Keratinocyte (primary cell): Measurements from ENCODE around the gene ELOA. TPM values are rescaled to one million over a fixed set of nuclear protein-coding genes. Genes with fewer than 3 reads are reported as not detected.

Source experiments
- DNase-seq: peaks from one replicate; pipeline ENCODE4 v3.0.0-alpha.2; 2011; ENCODE audit warnings: low read depth, missing footprints, low spot score
- FAIRE-seq: peaks from 2 replicates; lab custom pipeline; 2011; peaks lifted over from hg19 to GRCh38; lab: Jason Lieb, UNC
- H2AFZ ChIP-seq: 2 replicates; pipeline ENCODE4 v1.6.0; 2012; ENCODE audit warnings: low read length, control low read depth, inconsistent platforms; ENCODE audit not compliant: control insufficient read depth
- H3K27ac ChIP-seq: 2 replicates; pipeline ENCODE4 v1.5.1; 2011; ENCODE audit warnings: low read length; ENCODE audit not compliant: control insufficient read depth, insufficient read depth
- H3K27me3 ChIP-seq: 3 replicates; pipeline ENCODE4 v1.6.0; 2011; ENCODE audit warnings: low read length; ENCODE audit not compliant: control insufficient read depth, insufficient read depth; ENCODE audit errors: extremely low read depth
- H3K36me3 ChIP-seq, 2 experiments: 2 replicates in 1 of 2; 3 replicates in 1 of 2; pipeline ENCODE4 v1.5.1; 2011; ENCODE audit warnings: low read length in 2 of 2, mild to moderate bottlenecking in 1 of 2; ENCODE audit not compliant: control insufficient read depth in 2 of 2, insufficient read depth in 2 of 2; ENCODE audit errors: extremely low read depth in 1 of 2
- H3K4me1 ChIP-seq: 3 replicates; pipeline ENCODE4 v1.5.1; 2011; ENCODE audit warnings: low read length; ENCODE audit not compliant: control insufficient read depth, insufficient read depth; ENCODE audit errors: extremely low read depth
- H3K4me2 ChIP-seq: 3 replicates; pipeline ENCODE4 v1.6.0; 2011; ENCODE audit warnings: low read depth, low read length; ENCODE audit not compliant: control insufficient read depth, insufficient read depth; ENCODE audit errors: extremely low read depth
- H3K4me3 ChIP-seq, 3 experiments: fragments of 200-600 bp in 1 of 3; sonication (generic) in 1 of 3; 2 replicates in 2 of 3; 3 replicates in 1 of 3; pipeline ENCODE4 v1.5.1; 2011 to 2016; ENCODE audit warnings: low read length in 3 of 3, mild to moderate bottlenecking in 3 of 3, control low read depth in 2 of 3, inconsistent platforms in 1 of 3, low read depth in 1 of 3, mixed read lengths in 1 of 3, mixed run types in 1 of 3, moderate library complexity in 1 of 3; ENCODE audit not compliant: control insufficient read depth in 2 of 3, insufficient read depth in 2 of 3; ENCODE audit errors: extremely low read depth in 1 of 3
- H3K79me2 ChIP-seq: 2 replicates; pipeline ENCODE4 v1.6.0; 2012; ENCODE audit warnings: low read length; ENCODE audit not compliant: control insufficient read depth, insufficient read depth
- H3K9ac ChIP-seq: 3 replicates; pipeline ENCODE4 v1.6.0; 2011; ENCODE audit warnings: low read length; ENCODE audit not compliant: control insufficient read depth, insufficient read depth; ENCODE audit errors: extremely low read depth
- H3K9me1 ChIP-seq: 3 replicates; pipeline ENCODE4 v1.6.0; 2011; ENCODE audit warnings: low read length; ENCODE audit not compliant: control insufficient read depth, insufficient read depth; ENCODE audit errors: extremely low read depth
- H3K9me3 ChIP-seq: 2 replicates; pipeline ENCODE4 v1.5.1; 2012; ENCODE audit warnings: low read depth, low read length; ENCODE audit not compliant: control insufficient read depth
- H4K20me1 ChIP-seq: 3 replicates; pipeline ENCODE4 v1.6.0; 2011; ENCODE audit warnings: low read length; ENCODE audit not compliant: control insufficient read depth, insufficient read depth; ENCODE audit errors: extremely low read depth
- EZH2 ChIP-seq: IDR thresholded peaks from one replicate; pipeline ENCODE4 v1.6.1; 2012; ENCODE audit warnings: inconsistent platforms, mild to moderate bottlenecking, low read length, moderate library complexity
- dilution Hi-C: fragments of 300-500 bp; cut with MboI; formaldehyde crosslinking; loops from one replicate; pipeline ENCODE4 v1.7.0; 2020; ENCODE audit warnings: low sequenced_read_pairs; ENCODE audit not compliant: extremely low pct_ligation_motif_present
- polyA plus RNA-seq, 5 experiments: library from polyadenylated mRNA; depleted of rRNA in 3 of 5; stranded (reverse) in 3 of 5; stranded (forward) in 1 of 5; unstranded in 1 of 5; fragments of >200 nt; gene quantifications; 1 replicate in 1 of 5; 2 replicates in 3 of 5; 3 replicates in 1 of 5; pipeline versions ENCODE4 v1.2.1 to v1.2.3, GENCODE V29; 2011 to 2012; ENCODE audit warnings: missing spikeins in 2 of 5, low read depth in 1 of 5, low replicate concordance in 1 of 5
- TF ChIP-seq, protein P1 (sequence below), 3 experiments: IDR thresholded peaks in 1 of 3; conservative IDR thresholded peaks in 1 of 3; optimal IDR thresholded peaks in 1 of 3; 2 replicates in 2 of 3; 3 replicates in 1 of 3; pipeline versions ENCODE3 to v1.5.1; 2011; ENCODE audit warnings: low read length in 3 of 3, mild to moderate bottlenecking in 3 of 3, moderate library complexity in 2 of 3, control low read depth in 1 of 3, inconsistent platforms in 1 of 3; ENCODE audit not compliant: insufficient read depth in 2 of 3; ENCODE audit errors: extremely low read depth in 1 of 3

Gene ELOA
- polyA plus RNA-seq, 1 donor (not counting 4 experiments of a cell fraction or from before 2014, with no cell fraction given), result 31.8 TPM

GRCh38 chr1:23756676-23757075, 13.4 kb downstream of the ELOA start:
- H3K9ac ChIP-seq, result no peak overlapping the region
- H3K9me1 ChIP-seq, result no peaks in the 10 kb centered on the region
- peaks cover 48 to 51% of the 10 kb centered on the region in 2 experiments for H3K36me3 ChIP-seq
- no peaks in the 10 kb centered on the region for H3K9me3 ChIP-seq
- H3K79me2 ChIP-seq, result peaks cover 10% of the 10 kb centered on the region
- no peaks in the 10 kb centered on the region for H3K27me3 ChIP-seq
- DNase-seq (no peak), FAIRE-seq (no peak)
- dilution Hi-C loops, result no loop called here
- H3K4me3 ChIP-seq, result no peak overlapping the region
- no peaks in the 10 kb centered on the region for H3K4me1 ChIP-seq
- TF ChIP-seq, protein P1, sequence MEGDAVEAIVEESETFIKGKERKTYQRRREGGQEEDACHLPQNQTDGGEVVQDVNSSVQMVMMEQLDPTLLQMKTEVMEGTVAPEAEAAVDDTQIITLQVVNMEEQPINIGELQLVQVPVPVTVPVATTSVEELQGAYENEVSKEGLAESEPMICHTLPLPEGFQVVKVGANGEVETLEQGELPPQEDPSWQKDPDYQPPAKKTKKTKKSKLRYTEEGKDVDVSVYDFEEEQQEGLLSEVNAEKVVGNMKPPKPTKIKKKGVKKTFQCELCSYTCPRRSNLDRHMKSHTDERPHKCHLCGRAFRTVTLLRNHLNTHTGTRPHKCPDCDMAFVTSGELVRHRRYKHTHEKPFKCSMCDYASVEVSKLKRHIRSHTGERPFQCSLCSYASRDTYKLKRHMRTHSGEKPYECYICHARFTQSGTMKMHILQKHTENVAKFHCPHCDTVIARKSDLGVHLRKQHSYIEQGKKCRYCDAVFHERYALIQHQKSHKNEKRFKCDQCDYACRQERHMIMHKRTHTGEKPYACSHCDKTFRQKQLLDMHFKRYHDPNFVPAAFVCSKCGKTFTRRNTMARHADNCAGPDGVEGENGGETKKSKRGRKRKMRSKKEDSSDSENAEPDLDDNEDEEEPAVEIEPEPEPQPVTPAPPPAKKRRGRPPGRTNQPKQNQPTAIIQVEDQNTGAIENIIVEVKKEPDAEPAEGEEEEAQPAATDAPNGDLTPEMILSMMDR (optimal IDR thresholded peaks at IDR 0.05 in 1 of 3, IDR thresholded peaks at IDR 0.05 in 1 of 3, conservative IDR thresholded peaks at IDR 0.05 in 1 of 3; ENCODE audit: extremely low read depth in 1 of 3, insufficient read depth in 2 of 3, low read length in 3 of 3), result no peak
- TF ChIP-seq EZH2, result no peak
- no peak overlapping the region for H3K27ac ChIP-seq
- H4K20me1 ChIP-seq, result no peaks in the 10 kb centered on the region
- no peak overlapping the region for H2AFZ ChIP-seq
- H3K4me2 ChIP-seq, result no peak overlapping the region

GRCh38 chr1:23757812-23758211, 14.5 kb downstream of the ELOA start:
- H3K4me2 ChIP-seq, result no peak overlapping the region
- FAIRE-seq (no peak), DNase-seq (no peak)
- no peak overlapping the region for H2AFZ ChIP-seq
- H3K9ac ChIP-seq, result no peak overlapping the region
- H3K4me1 ChIP-seq, result no peaks in the 10 kb centered on the region
- peaks cover 2% of the 10 kb centered on the region for H3K79me2 ChIP-seq
- H3K4me3 ChIP-seq, result no peak overlapping the region
- no peaks in the 10 kb centered on the region for H4K20me1 ChIP-seq
- dilution Hi-C loops, result no loop called here
- peaks cover 41 to 44% of the 10 kb centered on the region in 2 experiments for H3K36me3 ChIP-seq
- no peaks in the 10 kb centered on the region for H3K9me1 ChIP-seq
- no peak for TF ChIP-seq EZH2
- TF ChIP-seq, protein P1 (optimal IDR thresholded peaks at IDR 0.05 in 1 of 3, IDR thresholded peaks at IDR 0.05 in 1 of 3, conservative IDR thresholded peaks at IDR 0.05 in 1 of 3; ENCODE audit: extremely low read depth in 1 of 3, insufficient read depth in 2 of 3, low read length in 3 of 3), result no peak
- no peaks in the 10 kb centered on the region for H3K27me3 ChIP-seq
- no peaks in the 10 kb centered on the region for H3K9me3 ChIP-seq
- H3K27ac ChIP-seq, result no peak overlapping the region
